GM12878 (cell line): ENCODE results near the gene SHQ1. TPM values are rescaled to one million over a fixed set of nuclear protein-coding genes. Genes with fewer than 3 reads are reported as not detected.

Experiments
- ATAC-seq: fragments of 200-7000 bp; cut with Tn5 transposase; 3 replicates; pipeline ENCODE4 v1.9.1; 2020; ENCODE audit warnings: mild to moderate bottlenecking, moderate library complexity
- BruUV-seq: library from RNA; stranded (reverse); fragments of 400-500 nt; replicated peaks from 2 replicates; lab custom pipeline; 2021; lab: Mats Ljungman, UMichigan
- CTCF ChIA-PET: fragments of 300-600 bp; sonication (Branson Sonifier 250); formaldehyde crosslinking; extraction: SDS; loops from one replicate; lab custom pipeline; 2021; ENCODE audit warnings: inconsistent platforms; lab: Yijun Ruan, JAX
- POLR2A ChIA-PET: fragments of 350-600 bp; formaldehyde crosslinking; extraction: SDS; loops from one replicate; lab custom pipeline; 2021; ENCODE audit warnings: inconsistent platforms; lab: Charles Lee
- RAD21 ChIA-PET: fragments of 300-600 bp; sonication (Branson Sonifier 250); formaldehyde crosslinking; loops from one replicate; lab custom pipeline; 2023; ENCODE audit warnings: antibody characterized with exemption; ENCODE audit not compliant: unreplicated experiment; lab: Charles Lee
- SMC1A ChIA-PET: fragments of 300-600 bp; sonication (Branson Sonifier 250); formaldehyde crosslinking; loops from one replicate; lab custom pipeline; 2023; ENCODE audit not compliant: unreplicated experiment, uncharacterized antibody; lab: Charles Lee
- DNase-seq: peaks from one replicate; pipeline ENCODE4 v3.0.0-alpha.2; 2011; ENCODE audit warnings: low read depth, low spot score
- FAIRE-seq: peaks from 3 replicates; lab custom pipeline; 2011; peaks lifted over from hg19 to GRCh38; lab: Jason Lieb, UNC
- H2AFZ ChIP-seq: 2 replicates; pipeline ENCODE4 v1.6.0; 2011; ENCODE audit warnings: low read depth, low read length, control low read depth; ENCODE audit not compliant: control insufficient read depth
- H3K27ac ChIP-seq: 2 replicates; pipeline ENCODE4 v1.5.1; 2011; ENCODE audit warnings: control low read depth; ENCODE audit not compliant: control insufficient read depth, insufficient read depth
- H3K27me3 ChIP-seq, 2 experiments: replicated peaks in 1 of 2; 2 replicates each; pipeline versions ENCODE4 v1.6.0 to v1.6.1; 2011; ENCODE audit warnings: low read length in 1 of 2; ENCODE audit not compliant: control insufficient read depth in 2 of 2, insufficient read depth in 2 of 2
- H3K36me3 ChIP-seq, 2 experiments: 2 replicates each; pipeline ENCODE4 v1.5.1; 2011; ENCODE audit warnings: low read length in 1 of 2; ENCODE audit not compliant: control insufficient read depth in 2 of 2, insufficient read depth in 2 of 2
- H3K4me1 ChIP-seq: 2 replicates; pipeline ENCODE4 v1.6.1; 2011; ENCODE audit warnings: mild to moderate bottlenecking, low read length, moderate library complexity, mixed read lengths; ENCODE audit not compliant: control insufficient read depth, insufficient read depth
- H3K4me2 ChIP-seq: 2 replicates; pipeline ENCODE4 v1.6.0; 2011; ENCODE audit warnings: control low read depth; ENCODE audit not compliant: control insufficient read depth, insufficient read depth
- H3K4me3 ChIP-seq: fragments of 200-600 bp; sonication (generic); 2 replicates; pipeline ENCODE4 v1.5.1; 2016
- H3K79me2 ChIP-seq: 2 replicates; pipeline ENCODE4 v1.6.0; 2011; ENCODE audit warnings: low read length; ENCODE audit not compliant: control insufficient read depth, insufficient read depth
- H3K9ac ChIP-seq: 2 replicates; pipeline ENCODE4 v1.8.0; 2011; ENCODE audit warnings: low read length, control low read depth, mixed read lengths; ENCODE audit not compliant: control insufficient read depth, insufficient read depth
- H3K9me3 ChIP-seq: replicated peaks from 3 replicates; pipeline ENCODE4 v1.5.1; 2011; ENCODE audit warnings: mild to moderate bottlenecking, low read length; ENCODE audit not compliant: control insufficient read depth, insufficient read depth
- H4K20me1 ChIP-seq: 2 replicates; pipeline ENCODE4 v1.6.0; 2011; ENCODE audit not compliant: control insufficient read depth, insufficient read depth
- CHD2 ChIP-seq: IDR thresholded peaks from 2 replicates; pipeline ENCODE4 v1.6.1; 2011; ENCODE audit warnings: low read depth, low read length, improper control_type of control experiment, borderline replicate concordance
- EGR1 ChIP-seq, 2 experiments: IDR thresholded peaks; 1 replicate in 1 of 2; 2 replicates in 1 of 2; pipeline ENCODE4 v1.6.1; 2011 to 2012; ENCODE audit warnings: low read depth in 2 of 2, low read length in 2 of 2, borderline replicate concordance in 1 of 2, mild to moderate bottlenecking in 1 of 2, moderate library complexity in 1 of 2
- RELA ChIP-seq: fragments of 450-650 bp; IDR thresholded peaks from 2 replicates; pipeline ENCODE4 v1.8.0; 2014; ENCODE audit warnings: borderline replicate concordance; ENCODE audit not compliant: partially characterized antibody
- TCF12 ChIP-seq: IDR thresholded peaks from 2 replicates; pipeline ENCODE4 v1.6.1; 2011; ENCODE audit warnings: low read depth, mild to moderate bottlenecking, low read length
- TCF3 ChIP-seq: IDR thresholded peaks from 2 replicates; pipeline ENCODE4 v1.6.1; 2012; ENCODE audit warnings: low read depth, mild to moderate bottlenecking, low read length, borderline replicate concordance; ENCODE audit not compliant: insufficient read depth
- TCF7 ChIP-seq: IDR thresholded peaks from 2 replicates; pipeline ENCODE4 v1.6.1; 2014; ENCODE audit warnings: antibody characterized with exemption, borderline replicate concordance
- WGBS: methylation state at CpG from one replicate; pipeline ENCODE4 v1.1.6; 2016; ENCODE audit warnings: low lambda C conversion rate; ENCODE audit not compliant: insufficient replicate concordance, insufficient coverage; ENCODE audit errors: missing lambda C conversion rate; 5-methylcytosine and 5-hydroxymethylcytosine counted together
- in situ Hi-C: fragments of 300-500 bp; cut with MboI; formaldehyde crosslinking; loops from 9 replicates; pipeline ENCODE4 v1.14.3; 2018; ENCODE audit warnings: mixed read lengths
- intact Hi-C: fragments of 100-400 bp; cut with micrococcal nuclease; formaldehyde crosslinking; loops from one replicate; pipeline ENCODE4 v1.14.2; 2022; ENCODE audit not compliant: unreplicated experiment
- polyA plus RNA-seq, 11 experiments: library from polyadenylated mRNA; depleted of rRNA in 4 of 11; unstranded in 6 of 11; stranded (reverse) in 5 of 11; fragments of >200 nt; fragmentation: Nextera tagmentation in 4 of 11; fragmentation: Illumina TruSeq in 1 of 11; extraction: Ambion mirVana in 4 of 11; extraction: Trizol in 1 of 11; gene quantifications; 1 replicate in 1 of 11; 2 replicates in 10 of 11; pipeline versions ENCODE4 v1.2.1 to v1.2.3, GENCODE V29; 2011 to 2016; ENCODE audit warnings: inconsistent platforms in 2 of 11, missing spikeins in 2 of 11, low read depth in 1 of 11
- total RNA-seq, 4 experiments: library from RNA; depleted of rRNA in 3 of 4; stranded (reverse); fragments of >200 nt in 3 of 4; fragmentation: Illumina TruSeq in 1 of 4; extraction: Trizol in 1 of 4; gene quantifications; 2 replicates each; pipeline versions ENCODE4 v1.2.1 to v1.2.3, GENCODE V29; 2013 to 2021
- TF ChIP-seq, protein P1 (sequence below): fragments of 450-650 bp; IDR thresholded peaks from 2 replicates; pipeline ENCODE4 v1.6.1; 2016; ENCODE audit warnings: mild to moderate bottlenecking
- TF ChIP-seq, protein P2 (sequence below): IDR thresholded peaks from 2 replicates; pipeline ENCODE4 v1.6.1; 2012; ENCODE audit warnings: low read depth, low read length, improper control_type of control experiment

The SHQ1 gene
- total and polyA plus RNA-seq, 10 of the 15 experiments (the other 5 are each of a cell fraction or from before 2014, with no cell fraction given) = 12.6 to 51.7 (median 24.5) TPM

DNA sequence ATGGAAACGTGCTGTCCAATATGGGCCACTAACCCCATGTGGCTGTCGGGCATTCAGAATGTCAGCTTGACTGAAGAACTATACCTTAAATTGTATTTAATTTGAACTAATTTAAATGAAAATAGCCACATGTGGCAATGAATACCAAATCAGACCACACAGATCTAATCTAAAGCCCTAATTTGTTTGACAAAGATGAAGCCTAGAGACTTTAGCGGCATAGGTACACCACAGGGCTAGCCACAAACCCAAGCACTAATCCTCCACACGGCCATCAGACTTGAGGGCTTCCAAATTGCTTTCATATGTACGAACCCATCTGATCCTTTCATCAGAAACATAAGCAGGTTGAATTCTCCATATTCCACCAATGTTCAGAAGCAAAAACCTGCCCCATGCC is 81.4 kb downstream of the SHQ1 start:
- DNase-seq (no peak), ATAC-seq (no peak), FAIRE-seq (no peak)
- no peak overlapping the region for H3K9ac ChIP-seq
- in situ Hi-C loops (no loop called here), intact Hi-C loops (no loop called here)
- H3K27me3 ChIP-seq = no peaks in the 10 kb centered on the region
- H3K79me2 ChIP-seq = no peaks in the 10 kb centered on the region
- no peaks in the 10 kb centered on the region for H3K4me1 ChIP-seq
- CTCF ChIA-PET = interaction anchor here (1.9 kb wide), 1 partner anchor 101 kb away, joined by 4 read pairs; no protein-coding TSS in a partner anchor
- no peaks in the 10 kb centered on the region for H3K9me3 ChIP-seq
- BruUV-seq = no TSS peak
- POLR2A ChIA-PET = no interaction called here
- H3K36me3 ChIP-seq = peaks cover 2 to 4% of the 10 kb centered on the region in 2 experiments; a peak in 2 of 4 replicates
- SMC1A ChIA-PET = interaction anchor here (0.6 to 1.4 kb wide), 2 partner anchors 56 to 84 kb away, joined by 3 read pairs; no protein-coding TSS in a partner anchor
- no peak overlapping the region for H3K4me3 ChIP-seq
- WGBS = 85% methylated on average over 5 of the region's 5 CpGs
- H3K4me2 ChIP-seq = no peak overlapping the region
- H3K27ac ChIP-seq = no peak overlapping the region
- RAD21 ChIA-PET = no interaction called here
- no peak overlapping the region for H2AFZ ChIP-seq
- no peaks in the 10 kb centered on the region for H4K20me1 ChIP-seq
- no peak for TF ChIP-seq TCF3
- TF ChIP-seq EGR1 (IDR thresholded peaks at IDR 0.05; ENCODE audit: borderline replicate concordance in 1 of 2, low read depth in 2 of 2, low read length in 2 of 2) = no peak
- TF ChIP-seq, protein P1, sequence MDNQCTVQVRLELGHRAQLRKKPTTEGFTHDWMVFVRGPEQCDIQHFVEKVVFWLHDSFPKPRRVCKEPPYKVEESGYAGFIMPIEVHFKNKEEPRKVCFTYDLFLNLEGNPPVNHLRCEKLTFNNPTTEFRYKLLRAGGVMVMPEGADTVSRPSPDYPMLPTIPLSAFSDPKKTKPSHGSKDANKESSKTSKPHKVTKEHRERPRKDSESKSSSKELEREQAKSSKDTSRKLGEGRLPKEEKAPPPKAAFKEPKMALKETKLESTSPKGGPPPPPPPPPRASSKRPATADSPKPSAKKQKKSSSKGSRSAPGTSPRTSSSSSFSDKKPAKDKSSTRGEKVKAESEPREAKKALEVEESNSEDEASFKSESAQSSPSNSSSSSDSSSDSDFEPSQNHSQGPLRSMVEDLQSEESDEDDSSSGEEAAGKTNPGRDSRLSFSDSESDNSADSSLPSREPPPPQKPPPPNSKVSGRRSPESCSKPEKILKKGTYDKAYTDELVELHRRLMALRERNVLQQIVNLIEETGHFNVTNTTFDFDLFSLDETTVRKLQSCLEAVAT = no peak
- no peak for TF ChIP-seq TCF12
- TF ChIP-seq, protein P2, sequence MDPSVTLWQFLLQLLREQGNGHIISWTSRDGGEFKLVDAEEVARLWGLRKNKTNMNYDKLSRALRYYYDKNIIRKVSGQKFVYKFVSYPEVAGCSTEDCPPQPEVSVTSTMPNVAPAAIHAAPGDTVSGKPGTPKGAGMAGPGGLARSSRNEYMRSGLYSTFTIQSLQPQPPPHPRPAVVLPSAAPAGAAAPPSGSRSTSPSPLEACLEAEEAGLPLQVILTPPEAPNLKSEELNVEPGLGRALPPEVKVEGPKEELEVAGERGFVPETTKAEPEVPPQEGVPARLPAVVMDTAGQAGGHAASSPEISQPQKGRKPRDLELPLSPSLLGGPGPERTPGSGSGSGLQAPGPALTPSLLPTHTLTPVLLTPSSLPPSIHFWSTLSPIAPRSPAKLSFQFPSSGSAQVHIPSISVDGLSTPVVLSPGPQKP = no peak
- TF ChIP-seq CHD2 = no peak
- TF ChIP-seq TCF7 = no peak
- TF ChIP-seq RELA = no peak
